Keratinocyte (primary cell): ENCODE measurements around the gene FHAD1. TPM values are rescaled to one million over a fixed set of nuclear protein-coding genes. Genes with fewer than 3 reads are reported as not detected.

ENCODE experiments used
- DNase-seq: peaks from one replicate; pipeline ENCODE4 v3.0.0-alpha.2; 2011; ENCODE audit warnings: low read depth, missing footprints, low spot score
- FAIRE-seq: peaks from 2 replicates; lab custom pipeline; 2011; peaks lifted over from hg19 to GRCh38; lab: Jason Lieb, UNC
- H2AFZ ChIP-seq: 2 replicates; pipeline ENCODE4 v1.6.0; 2012; ENCODE audit warnings: low read length, control low read depth, inconsistent platforms; ENCODE audit not compliant: control insufficient read depth
- H3K27ac ChIP-seq: 2 replicates; pipeline ENCODE4 v1.5.1; 2011; ENCODE audit warnings: low read length; ENCODE audit not compliant: control insufficient read depth, insufficient read depth
- H3K27me3 ChIP-seq: 3 replicates; pipeline ENCODE4 v1.6.0; 2011; ENCODE audit warnings: low read length; ENCODE audit not compliant: control insufficient read depth, insufficient read depth; ENCODE audit errors: extremely low read depth
- H3K36me3 ChIP-seq, 2 experiments: 2 replicates in 1 of 2; 3 replicates in 1 of 2; pipeline ENCODE4 v1.5.1; 2011; ENCODE audit warnings: low read length in 2 of 2, mild to moderate bottlenecking in 1 of 2; ENCODE audit not compliant: control insufficient read depth in 2 of 2, insufficient read depth in 2 of 2; ENCODE audit errors: extremely low read depth in 1 of 2
- H3K4me1 ChIP-seq: 3 replicates; pipeline ENCODE4 v1.5.1; 2011; ENCODE audit warnings: low read length; ENCODE audit not compliant: control insufficient read depth, insufficient read depth; ENCODE audit errors: extremely low read depth
- H3K4me2 ChIP-seq: 3 replicates; pipeline ENCODE4 v1.6.0; 2011; ENCODE audit warnings: low read depth, low read length; ENCODE audit not compliant: control insufficient read depth, insufficient read depth; ENCODE audit errors: extremely low read depth
- H3K4me3 ChIP-seq, 3 experiments: fragments of 200-600 bp in 1 of 3; sonication (generic) in 1 of 3; 2 replicates in 2 of 3; 3 replicates in 1 of 3; pipeline ENCODE4 v1.5.1; 2011 to 2016; ENCODE audit warnings: low read length in 3 of 3, mild to moderate bottlenecking in 3 of 3, control low read depth in 2 of 3, inconsistent platforms in 1 of 3, low read depth in 1 of 3, mixed read lengths in 1 of 3, mixed run types in 1 of 3, moderate library complexity in 1 of 3; ENCODE audit not compliant: control insufficient read depth in 2 of 3, insufficient read depth in 2 of 3; ENCODE audit errors: extremely low read depth in 1 of 3
- H3K79me2 ChIP-seq: 2 replicates; pipeline ENCODE4 v1.6.0; 2012; ENCODE audit warnings: low read length; ENCODE audit not compliant: control insufficient read depth, insufficient read depth
- H3K9ac ChIP-seq: 3 replicates; pipeline ENCODE4 v1.6.0; 2011; ENCODE audit warnings: low read length; ENCODE audit not compliant: control insufficient read depth, insufficient read depth; ENCODE audit errors: extremely low read depth
- H3K9me1 ChIP-seq: 3 replicates; pipeline ENCODE4 v1.6.0; 2011; ENCODE audit warnings: low read length; ENCODE audit not compliant: control insufficient read depth, insufficient read depth; ENCODE audit errors: extremely low read depth
- H3K9me3 ChIP-seq: 2 replicates; pipeline ENCODE4 v1.5.1; 2012; ENCODE audit warnings: low read depth, low read length; ENCODE audit not compliant: control insufficient read depth
- H4K20me1 ChIP-seq: 3 replicates; pipeline ENCODE4 v1.6.0; 2011; ENCODE audit warnings: low read length; ENCODE audit not compliant: control insufficient read depth, insufficient read depth; ENCODE audit errors: extremely low read depth
- CTCF ChIP-seq, 3 experiments: IDR thresholded peaks in 1 of 3; conservative IDR thresholded peaks in 1 of 3; optimal IDR thresholded peaks in 1 of 3; 2 replicates in 2 of 3; 3 replicates in 1 of 3; pipeline versions ENCODE3 to v1.5.1; 2011; ENCODE audit warnings: low read length in 3 of 3, mild to moderate bottlenecking in 3 of 3, moderate library complexity in 2 of 3, control low read depth in 1 of 3, inconsistent platforms in 1 of 3; ENCODE audit not compliant: insufficient read depth in 2 of 3; ENCODE audit errors: extremely low read depth in 1 of 3
- EZH2 ChIP-seq: IDR thresholded peaks from one replicate; pipeline ENCODE4 v1.6.1; 2012; ENCODE audit warnings: inconsistent platforms, mild to moderate bottlenecking, low read length, moderate library complexity
- dilution Hi-C: fragments of 300-500 bp; cut with MboI; formaldehyde crosslinking; loops from one replicate; pipeline ENCODE4 v1.7.0; 2020; ENCODE audit warnings: low sequenced_read_pairs; ENCODE audit not compliant: extremely low pct_ligation_motif_present
- polyA plus RNA-seq, 5 experiments: library from polyadenylated mRNA; depleted of rRNA in 3 of 5; stranded (reverse) in 3 of 5; stranded (forward) in 1 of 5; unstranded in 1 of 5; fragments of >200 nt; gene quantifications; 1 replicate in 1 of 5; 2 replicates in 3 of 5; 3 replicates in 1 of 5; pipeline versions ENCODE4 v1.2.1 to v1.2.3, GENCODE V29; 2011 to 2012; ENCODE audit warnings: missing spikeins in 2 of 5, low read depth in 1 of 5, low replicate concordance in 1 of 5

Gene FHAD1
- polyA plus RNA-seq, 1 donor (not counting 4 experiments of a cell fraction or from before 2014, with no cell fraction given), result 0.09 TPM

- no peaks in the 10 kb centered on the region for H3K9me3 ChIP-seq
- no peak overlapping the region for H3K4me2 ChIP-seq
- H3K4me3 ChIP-seq, result no peak overlapping the region
- no peaks in the 10 kb centered on the region for H3K36me3 ChIP-seq
- FAIRE-seq (no peak), DNase-seq (no peak)
- no peaks in the 10 kb centered on the region for H3K9me1 ChIP-seq
- no peak overlapping the region for H3K27ac ChIP-seq
- dilution Hi-C loops, result no loop called here
- TF ChIP-seq CTCF (optimal IDR thresholded peaks at IDR 0.05 in 1 of 3, IDR thresholded peaks at IDR 0.05 in 1 of 3, conservative IDR thresholded peaks at IDR 0.05 in 1 of 3; ENCODE audit: extremely low read depth in 1 of 3, insufficient read depth in 2 of 3, low read length in 3 of 3) (no peak), EZH2 (no peak)
- peaks cover 5% of the 10 kb centered on the region for H3K4me1 ChIP-seq
- no peaks in the 10 kb centered on the region for H3K27me3 ChIP-seq
- H2AFZ ChIP-seq, result no peak overlapping the region
- H3K79me2 ChIP-seq, result no peaks in the 10 kb centered on the region
- no peaks in the 10 kb centered on the region for H4K20me1 ChIP-seq
- no peak overlapping the region for H3K9ac ChIP-seq
Observed at GRCh38 chr1:15368888-15369287, 121.9 kb downstream of the FHAD1 start.

DNA sequence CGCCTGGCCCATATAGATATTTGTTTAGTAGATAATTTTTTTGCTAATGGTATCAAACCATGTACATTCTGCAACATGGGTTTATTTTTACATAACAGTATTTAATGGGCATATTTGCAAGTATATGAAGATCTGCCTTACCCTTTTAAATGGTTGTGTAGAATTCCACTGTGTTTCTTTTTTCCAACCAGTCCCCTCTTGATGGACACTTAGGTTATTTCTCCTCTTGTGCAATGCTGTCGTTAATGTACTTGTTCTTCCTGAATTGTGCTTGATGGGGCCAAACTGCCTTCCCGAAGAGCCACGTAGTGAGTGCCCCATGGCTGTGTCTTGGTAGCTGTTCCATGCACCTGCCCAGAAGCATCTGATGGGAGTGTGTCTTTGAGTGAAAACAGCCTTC lies 123.2 kb downstream of the FHAD1 start:
- no peak for FAIRE-seq
- H3K36me3 ChIP-seq, result no peaks in the 10 kb centered on the region
- no peak for DNase-seq
- no peaks in the 10 kb centered on the region for H3K79me2 ChIP-seq
- H2AFZ ChIP-seq, result no peak overlapping the region
- no peaks in the 10 kb centered on the region for H3K27me3 ChIP-seq
- no peak overlapping the region for H3K27ac ChIP-seq
- dilution Hi-C loops, result no loop called here
- no peaks in the 10 kb centered on the region for H3K9me3 ChIP-seq
- no peak overlapping the region for H3K9ac ChIP-seq
- no peaks in the 10 kb centered on the region for H4K20me1 ChIP-seq
- H3K4me2 ChIP-seq, result no peak overlapping the region
- no peak for TF ChIP-seq EZH2
- TF ChIP-seq CTCF (optimal IDR thresholded peaks at IDR 0.05 in 1 of 3, IDR thresholded peaks at IDR 0.05 in 1 of 3, conservative IDR thresholded peaks at IDR 0.05 in 1 of 3; ENCODE audit: extremely low read depth in 1 of 3, insufficient read depth in 2 of 3, low read length in 3 of 3), result no peak
- H3K4me1 ChIP-seq, result no peaks in the 10 kb centered on the region
- no peak overlapping the region for H3K4me3 ChIP-seq
- H3K9me1 ChIP-seq, result no peaks in the 10 kb centered on the region
